ENCODE data around the gene NCBP1. TPM values are rescaled to one million over a fixed set of nuclear protein-coding genes. Genes with fewer than 3 reads are reported as not detected.
A peak's percentile ranks its signal among the peaks of the same experiment; 100 is the strongest.

The NCBP1 gene
- total and polyA plus RNA-seq, 2 of the 4 experiments (the other 2 are of a cell fraction) = 17.8 to 46.4 TPM

- no peak overlapping the region for H3K27ac ChIP-seq (ENCODE audit: insufficient read depth, low read length)
- peaks cover 11 to 38% of the 10 kb centered on the region in 2 experiments for H3K79me1 ChIP-seq (ENCODE audit: low read depth in 1 of 2, low read length in 2 of 2)
- intact Hi-C loops (cut with micrococcal nuclease) (no loop called here), in situ Hi-C loops (cut with MboI; ENCODE audit: low sequenced_read_pairs) (no loop called here), dilution Hi-C loops (cut with HindIII; ENCODE audit: low sequenced_read_pairs, unreplicated experiment) (no loop called here)
- no peak overlapping the region for H2BK15ac ChIP-seq (ENCODE audit: low read depth, low read length)
- H3K9ac ChIP-seq (ENCODE audit: low read depth, low read length) = no peak overlapping the region
- no peak overlapping the region for H4K91ac ChIP-seq (ENCODE audit: insufficient read depth, low read depth, low read length)
- peaks cover 7% of the 10 kb centered on the region for H3K4me1 ChIP-seq (ENCODE audit: control insufficient read depth, insufficient read depth, low read length)
- H2AFZ ChIP-seq (replicated peaks; ENCODE audit: low read length, poor library complexity) = no peak overlapping the region
- POLR2A ChIA-PET (ENCODE audit: unreplicated experiment) = no interaction called here
- no peak overlapping the region for H2AK5ac ChIP-seq (ENCODE audit: low read depth, low read length)
- no peaks in the 10 kb centered on the region for H3K9me3 ChIP-seq (ENCODE audit: control insufficient read depth, insufficient read depth, low read length)
- H4K5ac ChIP-seq (ENCODE audit: low read depth, low read length) = no peak overlapping the region
- peak overlapping the region; percentile 37 for H3K4me2 ChIP-seq (ENCODE audit: low read depth, low read length)
- H2BK20ac ChIP-seq (ENCODE audit: low read depth, low read length) = no peak overlapping the region
- no peak overlapping the region for H3K4ac ChIP-seq (ENCODE audit: low read depth, low read length)
- H3K18ac ChIP-seq (ENCODE audit: low read depth, low read length) = no peak overlapping the region
- H2BK5ac ChIP-seq (ENCODE audit: low read depth, low read length, poor library complexity, severe bottlenecking) = no peak overlapping the region
- no peak for DNase-seq
- no peak overlapping the region for H2AK9ac ChIP-seq (replicated peaks; ENCODE audit: low read depth, low read length, poor library complexity)
- 0 out of 2 replicates have a peak, but pooled peaks cover 5% of the 10 kb centered on the region for H4K20me1 ChIP-seq (ENCODE audit: insufficient read depth, low read length)
- no peak overlapping the region for H3K56ac ChIP-seq (ENCODE audit: extremely low read depth, insufficient read depth, low read length)
- ATAC-seq (ENCODE audit: low read depth) = no peak
- no peak overlapping the region for H3K4me3 ChIP-seq (ENCODE audit: insufficient read depth, low read depth, low read length)
- no peak overlapping the region for H2BK120ac ChIP-seq (ENCODE audit: low read depth, low read length)
- no peak overlapping the region for H3K23ac ChIP-seq (ENCODE audit: low read depth, low read length)
- H4K8ac ChIP-seq (ENCODE audit: low read depth in 2 of 2, low read length in 2 of 2) = no peak overlapping the region
- CTCF ChIA-PET = no interaction called here
- WGBS, 2 experiments (ENCODE audit: extremely low coverage in 2 of 2, insufficient read length in 1 of 2) = 83% methylated on average over 1 of the region's 7 CpGs; no CpG with 5 or more reads in 1 of the 2 experiments
- no peak for TF ChIP-seq BHLHE40 (IDR thresholded peaks at IDR 0.05; ENCODE audit: low read depth, low read length)
- TF ChIP-seq FOS (IDR thresholded peaks at IDR 0.05; ENCODE audit: low read depth, low read length) = no peak
- TF ChIP-seq MXI1 (IDR thresholded peaks at IDR 0.05; ENCODE audit: borderline replicate concordance, low read depth, low read length) = no peak
- peak; percentile 57 for TF ChIP-seq CEBPB (IDR thresholded peaks at IDR 0.05; ENCODE audit: low read depth, low read length)
- H3K14ac ChIP-seq (replicated peaks; ENCODE audit: low read depth, low read length) = no peak overlapping the region
- peaks cover 8% of the 10 kb centered on the region for H3K9me1 ChIP-seq (ENCODE audit: insufficient read depth, low read length)
- no peaks in the 10 kb centered on the region for H3K27me3 ChIP-seq (ENCODE audit: control insufficient read depth, insufficient read depth, low read length)
- TSS peak; percentile 22 for BruUV-seq (replicated peaks)
- H3K36me3 ChIP-seq (ENCODE audit: control insufficient read depth, insufficient read depth, low read length) = peaks cover 10% of the 10 kb centered on the region
Measured at GRCh38 chr9:97694769-97695168, 61.1 kb downstream of the NCBP1 start.
